Right lobe of liver (tissue), 4 donors: Measurements from ENCODE around the gene NTF4.

ENCODE experiments used
- POLR2A ChIP-seq: fragments of 450-650 bp; IDR thresholded peaks from one replicate; pipeline ENCODE4 v1.6.1; 2017; ENCODE audit warnings: antibody characterized with exemption, mild to moderate bottlenecking
- TF ChIP-seq, protein P1 (sequence below), 4 donors: fragments of 200-600 bp in 3 of 4; fragments of 450-650 bp in 1 of 4; IDR thresholded peaks; one replicate each; pipeline versions ENCODE4 v1.5.1 to v1.8.0; 2016 to 2022; ENCODE audit warnings: antibody characterized with exemption in 4 of 4, mild to moderate bottlenecking in 2 of 4
- donor health status: DM: no; HTN: no; CAD: no.
- donor health status: DM: no; HTN: no; CAD: no.
- donor health status: DM: no; HTN: yes; CAD: no.

DNA sequence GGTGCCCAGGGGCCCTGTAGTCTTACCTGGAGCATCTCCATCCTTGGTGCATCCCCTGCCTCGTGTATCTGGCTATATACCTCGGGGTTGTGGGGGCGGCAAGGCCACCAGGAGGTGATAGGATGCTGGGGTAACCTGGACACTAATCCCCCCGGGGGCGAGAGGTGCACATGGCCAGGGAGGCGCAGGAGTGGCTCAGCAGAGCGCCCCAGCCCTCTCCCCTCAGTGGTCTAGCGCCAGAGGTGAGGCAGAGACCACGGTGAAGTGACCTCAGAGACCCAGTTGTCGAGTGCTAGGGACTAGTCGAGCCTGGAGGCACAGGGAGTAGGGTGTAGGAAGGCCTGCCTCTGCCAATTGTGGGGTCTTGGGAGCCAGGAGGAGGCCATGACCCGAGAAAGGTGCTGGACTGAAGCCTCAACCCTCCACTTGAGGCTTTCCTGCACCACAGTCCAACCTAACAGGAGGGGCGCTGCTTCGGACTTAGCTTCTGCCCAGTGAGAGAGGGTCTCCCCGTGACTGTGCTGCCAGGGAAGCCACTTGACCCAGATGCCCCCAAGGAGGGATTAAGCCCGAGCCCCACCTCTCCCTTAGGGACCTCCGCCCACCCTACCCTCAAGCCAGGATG lies 47.5 kb downstream of the NTF4 start, which contains the start of gene LHB:
- no peak for TF ChIP-seq POLR2A
- TF ChIP-seq, protein P1, sequence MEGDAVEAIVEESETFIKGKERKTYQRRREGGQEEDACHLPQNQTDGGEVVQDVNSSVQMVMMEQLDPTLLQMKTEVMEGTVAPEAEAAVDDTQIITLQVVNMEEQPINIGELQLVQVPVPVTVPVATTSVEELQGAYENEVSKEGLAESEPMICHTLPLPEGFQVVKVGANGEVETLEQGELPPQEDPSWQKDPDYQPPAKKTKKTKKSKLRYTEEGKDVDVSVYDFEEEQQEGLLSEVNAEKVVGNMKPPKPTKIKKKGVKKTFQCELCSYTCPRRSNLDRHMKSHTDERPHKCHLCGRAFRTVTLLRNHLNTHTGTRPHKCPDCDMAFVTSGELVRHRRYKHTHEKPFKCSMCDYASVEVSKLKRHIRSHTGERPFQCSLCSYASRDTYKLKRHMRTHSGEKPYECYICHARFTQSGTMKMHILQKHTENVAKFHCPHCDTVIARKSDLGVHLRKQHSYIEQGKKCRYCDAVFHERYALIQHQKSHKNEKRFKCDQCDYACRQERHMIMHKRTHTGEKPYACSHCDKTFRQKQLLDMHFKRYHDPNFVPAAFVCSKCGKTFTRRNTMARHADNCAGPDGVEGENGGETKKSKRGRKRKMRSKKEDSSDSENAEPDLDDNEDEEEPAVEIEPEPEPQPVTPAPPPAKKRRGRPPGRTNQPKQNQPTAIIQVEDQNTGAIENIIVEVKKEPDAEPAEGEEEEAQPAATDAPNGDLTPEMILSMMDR (IDR thresholded peaks at IDR 0.05), result no peak
